ENCODE data around the gene CNTN5. TPM values are rescaled to one million over a fixed set of nuclear protein-coding genes. Genes with fewer than 3 reads are reported as not detected.

Gene CNTN5
- total RNA-seq: not detected
- total RNA-seq (2013): not detected

DNA sequence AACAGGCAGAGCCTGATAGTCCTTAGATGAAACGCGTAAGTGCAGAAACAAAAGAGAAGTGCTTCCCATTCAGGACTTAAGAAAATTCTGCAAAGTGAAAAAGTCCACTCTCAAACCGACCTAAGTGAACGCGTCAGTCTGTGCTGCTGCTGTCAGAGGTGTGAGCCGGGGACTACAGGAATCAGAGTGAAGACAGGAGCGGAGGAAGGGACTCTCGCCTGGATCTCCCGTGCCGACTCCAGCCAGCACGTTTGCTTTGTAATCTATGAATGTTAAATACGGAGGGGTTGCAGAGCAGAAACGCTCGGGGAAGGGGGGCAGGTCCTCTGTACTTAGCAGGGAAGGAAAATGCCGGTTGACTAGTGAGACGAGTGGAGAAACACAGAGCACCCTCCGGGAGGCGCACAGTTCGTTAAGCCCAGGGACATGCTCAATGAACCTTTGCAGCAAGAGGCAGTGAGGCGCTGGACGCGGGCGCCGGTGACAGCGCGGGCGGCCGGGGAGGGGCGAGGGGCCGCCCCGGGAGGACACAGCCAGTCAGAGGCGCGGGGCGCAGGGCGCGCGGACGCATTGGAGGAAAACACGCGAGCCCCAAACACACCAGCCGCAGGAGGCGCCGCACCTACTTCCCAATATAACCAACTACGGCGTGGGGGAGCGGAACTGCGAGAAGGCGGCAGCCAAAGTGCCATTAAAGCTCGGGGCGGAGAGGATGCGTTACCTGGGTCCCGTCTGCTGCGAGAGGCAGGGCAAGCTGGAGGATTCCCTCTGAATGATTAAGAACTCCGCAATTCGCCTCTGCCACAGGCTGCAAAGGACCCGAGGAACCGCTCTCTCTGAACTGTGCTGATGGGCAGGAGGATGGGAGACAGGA, at the start of gene CNTN5:
Gene CNTN5, plus strand, starts transcription at position 598 of the 874 bp plus-strand sequence.
- intact Hi-C loops (cut with micrococcal nuclease): no loop called here
- 1% methylated on average over 57 of the region's 57 CpGs for WGBS (ENCODE audit: insufficient coverage)
- Mint-ChIP-seq H3K36me3 (peaks cover 15% of the 10 kb centered on the region), H3K4me1 (peaks cover 0 to 6% of the 10 kb centered on the region in 2 donors), H3K27me3 (ENCODE audit: low read depth in 2 of 2) (peaks cover 9 to 19% of the 10 kb centered on the region in 2 donors), H3K4me3 (no peak within 1 kb of the TSS), H3K27ac (no peak within 1 kb of the TSS), H3K9me3 (peaks cover 2 to 3% of the 10 kb centered on the region in 2 donors)
- TF ChIP-seq, protein P1, sequence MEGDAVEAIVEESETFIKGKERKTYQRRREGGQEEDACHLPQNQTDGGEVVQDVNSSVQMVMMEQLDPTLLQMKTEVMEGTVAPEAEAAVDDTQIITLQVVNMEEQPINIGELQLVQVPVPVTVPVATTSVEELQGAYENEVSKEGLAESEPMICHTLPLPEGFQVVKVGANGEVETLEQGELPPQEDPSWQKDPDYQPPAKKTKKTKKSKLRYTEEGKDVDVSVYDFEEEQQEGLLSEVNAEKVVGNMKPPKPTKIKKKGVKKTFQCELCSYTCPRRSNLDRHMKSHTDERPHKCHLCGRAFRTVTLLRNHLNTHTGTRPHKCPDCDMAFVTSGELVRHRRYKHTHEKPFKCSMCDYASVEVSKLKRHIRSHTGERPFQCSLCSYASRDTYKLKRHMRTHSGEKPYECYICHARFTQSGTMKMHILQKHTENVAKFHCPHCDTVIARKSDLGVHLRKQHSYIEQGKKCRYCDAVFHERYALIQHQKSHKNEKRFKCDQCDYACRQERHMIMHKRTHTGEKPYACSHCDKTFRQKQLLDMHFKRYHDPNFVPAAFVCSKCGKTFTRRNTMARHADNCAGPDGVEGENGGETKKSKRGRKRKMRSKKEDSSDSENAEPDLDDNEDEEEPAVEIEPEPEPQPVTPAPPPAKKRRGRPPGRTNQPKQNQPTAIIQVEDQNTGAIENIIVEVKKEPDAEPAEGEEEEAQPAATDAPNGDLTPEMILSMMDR (IDR thresholded peaks at IDR 0.05): no peak
- Histone ChIP-seq H3K27me3 (ENCODE audit: control insufficient read depth, insufficient read depth, low read length) (peaks cover 4% of the 10 kb centered on the region), H3K9me3 (ENCODE audit: control insufficient read depth, insufficient read depth, low read length) (no peaks in the 10 kb centered on the region), H3K27ac (ENCODE audit: low read length) (no peak within 1 kb of the TSS), H3K4me3 (ENCODE audit: low read length) (no peak within 1 kb of the TSS), H3K36me3 (ENCODE audit: control insufficient read depth, insufficient read depth, low read length) (no peaks in the 10 kb centered on the region), H3K4me1 (ENCODE audit: control insufficient read depth, insufficient read depth, low read length) (no peaks in the 10 kb centered on the region)
- DNase-seq (peak in 1 of 2 donors; percentile 1), ATAC-seq (no peak)

DNA sequence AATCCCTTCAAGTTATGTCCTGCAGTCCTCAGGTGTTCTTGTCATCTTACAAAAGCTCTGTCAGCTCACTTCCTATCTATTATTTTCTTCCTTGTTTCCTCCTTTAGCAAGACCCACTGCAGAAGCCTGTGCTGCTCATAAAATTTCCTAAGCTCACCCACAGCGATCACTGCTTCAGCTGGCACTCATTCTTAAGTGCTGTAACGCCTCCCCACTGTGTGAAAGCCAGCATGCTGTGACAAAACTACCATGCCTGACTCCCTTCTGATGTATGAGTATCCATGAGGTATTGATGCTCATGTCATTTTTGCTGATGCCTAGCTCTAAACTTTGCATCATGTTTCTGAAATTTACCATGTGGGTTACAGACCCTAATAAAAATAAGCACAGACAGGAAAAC, 41.5 kb upstream of the CNTN5 start:
- ATAC-seq: no peak
- no peak overlapping the region for H3K4me3 Mint-ChIP-seq
- H3K4me1 Mint-ChIP-seq: no peaks in the 10 kb centered on the region
- no peaks in the 10 kb centered on the region for H3K27me3 Mint-ChIP-seq (ENCODE audit: low read depth in 2 of 2)
- TF ChIP-seq, protein P1 (IDR thresholded peaks at IDR 0.05): no peak
- Histone ChIP-seq H3K27ac (ENCODE audit: low read length) (no peak overlapping the region), H3K27me3 (ENCODE audit: control insufficient read depth, insufficient read depth, low read length) (no peaks in the 10 kb centered on the region), H3K4me1 (ENCODE audit: control insufficient read depth, insufficient read depth, low read length) (no peaks in the 10 kb centered on the region), H3K9me3 (ENCODE audit: control insufficient read depth, insufficient read depth, low read length) (no peaks in the 10 kb centered on the region), H3K36me3 (ENCODE audit: control insufficient read depth, insufficient read depth, low read length) (no peaks in the 10 kb centered on the region), H3K4me3 (ENCODE audit: low read length) (no peak overlapping the region)
- intact Hi-C loops (cut with micrococcal nuclease): no loop called here
- H3K9me3 Mint-ChIP-seq: peaks cover 14 to 22% of the 10 kb centered on the region in 2 donors
- H3K36me3 Mint-ChIP-seq: no peaks in the 10 kb centered on the region
- H3K27ac Mint-ChIP-seq: no peak overlapping the region
- 55% methylated on average over 2 of the region's 2 CpGs for WGBS (ENCODE audit: insufficient coverage)
- DNase-seq: no peak

DNA sequence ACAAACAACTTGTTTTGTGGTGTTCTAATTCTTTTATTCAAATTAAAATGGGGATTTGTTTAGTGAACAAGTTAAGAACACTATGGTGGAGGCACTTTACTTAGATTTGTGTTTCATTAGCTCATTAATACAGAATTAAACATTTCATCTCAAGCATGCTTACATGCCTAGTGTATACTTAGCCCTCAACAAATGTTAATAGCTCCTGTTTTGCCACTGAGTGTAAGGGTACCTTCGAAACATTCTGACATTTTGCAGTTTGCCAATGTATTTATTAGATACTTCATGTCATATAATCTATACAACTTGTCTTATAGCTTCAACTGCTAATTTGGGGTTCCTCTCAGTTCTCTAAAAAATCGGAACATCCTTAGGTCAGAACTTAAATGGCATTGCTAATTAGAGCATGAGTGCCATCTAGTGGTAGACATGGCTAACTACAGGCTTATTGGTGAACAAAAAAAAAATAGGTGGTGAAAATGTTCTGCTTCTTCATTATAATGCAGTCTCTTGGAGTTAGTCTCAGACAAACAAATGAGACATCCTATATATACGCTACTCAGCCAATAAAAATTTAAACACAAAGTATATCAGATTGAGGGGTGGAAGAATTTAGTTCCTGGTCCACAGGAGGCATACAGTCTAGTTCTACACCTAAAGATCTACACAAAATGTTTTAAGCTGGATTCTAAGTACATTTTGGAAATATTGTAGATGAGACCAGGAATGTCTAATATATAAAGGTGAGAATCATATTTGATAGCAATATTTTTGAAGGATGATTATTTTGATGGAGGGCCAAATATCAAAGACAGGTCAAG, 4.9 kb upstream of the CNTN5 start:
- DNase-seq (peak in 1 of 2 donors; percentile 54), ATAC-seq (peak in 1 of 3 donors; percentile 54)
- intact Hi-C loops (cut with micrococcal nuclease): no loop called here
- TF ChIP-seq, protein P1 (IDR thresholded peaks at IDR 0.05): peak; percentile 61
- 42% methylated on average over 2 of the region's 3 CpGs for WGBS (ENCODE audit: insufficient coverage)
- Mint-ChIP-seq H3K27me3 (ENCODE audit: low read depth in 2 of 2) (peaks cover 9 to 19% of the 10 kb centered on the region in 2 donors), H3K4me1 (peaks cover 0 to 6% of the 10 kb centered on the region in 2 donors), H3K36me3 (peaks cover 15% of the 10 kb centered on the region), H3K4me3 (no peak overlapping the region), H3K27ac (no peak overlapping the region), H3K9me3 (peaks cover 3% of the 10 kb centered on the region in 2 donors)
- H3K4me1 ChIP-seq (ENCODE audit: control insufficient read depth, insufficient read depth, low read length): no peaks in the 10 kb centered on the region
- no peak overlapping the region for H3K4me3 ChIP-seq (ENCODE audit: low read length)
- no peaks in the 10 kb centered on the region for H3K36me3 ChIP-seq (ENCODE audit: control insufficient read depth, insufficient read depth, low read length)
- H3K9me3 ChIP-seq (ENCODE audit: control insufficient read depth, insufficient read depth, low read length): no peaks in the 10 kb centered on the region
- H3K27ac ChIP-seq (ENCODE audit: low read length): no peak overlapping the region
- H3K27me3 ChIP-seq (ENCODE audit: control insufficient read depth, insufficient read depth, low read length): no peaks in the 10 kb centered on the region
